K562 (cell line): ENCODE results near the gene TSTD1. TPM values are rescaled to one million over a fixed set of nuclear protein-coding genes. Genes with fewer than 3 reads are reported as not detected.

Experiments
- ATF1 ChIP-seq, 2 experiments: fragments of 450-650 bp in 1 of 2; IDR thresholded peaks; 2 replicates each; pipeline ENCODE4 v1.6.1; 2016; ENCODE audit warnings: missing compliant biosample characterization in 1 of 2, missing genetic modification characterization in 1 of 2
- CREBBP ChIP-seq: IDR thresholded peaks from one replicate; pipeline ENCODE4 v1.6.1; 2012; ENCODE audit warnings: low read depth, mild to moderate bottlenecking, control low read depth, inconsistent platforms, low read length
- CTBP1 ChIP-seq: fragments of 450-650 bp; IDR thresholded peaks from 2 replicates; pipeline ENCODE4 v1.6.1; 2016; ENCODE audit warnings: borderline replicate concordance
- DIDO1 ChIP-seq: fragments of 450-650 bp; IDR thresholded peaks from 2 replicates; pipeline ENCODE4 v1.6.1; 2016; ENCODE audit warnings: low read depth, missing biosample characterization, missing genetic modification characterization
- HOXB6 ChIP-seq: fragments of 250-450 bp; sonication (Bioruptor Pico); IDR thresholded peaks from 2 replicates; pipeline ENCODE4 v1.5.1; 2022; ENCODE audit warnings: mild to moderate bottlenecking, borderline replicate concordance
- ILK ChIP-seq: fragments of 450-650 bp; IDR thresholded peaks from 2 replicates; pipeline ENCODE4 v1.6.1; 2016; ENCODE audit warnings: missing genetic modification characterization, low read depth, mild to moderate bottlenecking, missing compliant biosample characterization, moderate library complexity, borderline replicate concordance
- JUNB ChIP-seq: fragments of 450-650 bp; formaldehyde crosslinking; conservative IDR thresholded peaks from 2 replicates; pipeline ENCODE4 v1.4.0; 2020; ENCODE audit warnings: mild to moderate bottlenecking
- MED1 ChIP-seq: sonication (generic); formaldehyde crosslinking; IDR thresholded peaks from 2 replicates; pipeline ENCODE4 v1.8.1; 2023; ENCODE audit warnings: missing genetic modification reagents, borderline replicate concordance
- PML ChIP-seq: IDR thresholded peaks from 2 replicates; pipeline ENCODE4 v1.6.1; 2012; ENCODE audit warnings: low read length, inconsistent platforms
- POLR2AphosphoS5 ChIP-seq: IDR thresholded peaks from 2 replicates; pipeline ENCODE4 v1.6.1; 2011; ENCODE audit warnings: mild to moderate bottlenecking, low read depth, low read length, moderate library complexity; ENCODE audit not compliant: control insufficient read depth, insufficient read depth
- POLR2G ChIP-seq: fragments of 200-400 bp; formaldehyde crosslinking; IDR thresholded peaks from 2 replicates; pipeline ENCODE4 v1.6.1; 2017; ENCODE audit warnings: low read depth, mild to moderate bottlenecking, antibody characterized with exemption, low read length, moderate library complexity
- RBFOX2 ChIP-seq: fragments of 200-400 bp; formaldehyde crosslinking; IDR thresholded peaks from 2 replicates; pipeline ENCODE4 v1.6.1; 2017; ENCODE audit warnings: low read depth, mild to moderate bottlenecking, low read length, moderate library complexity
- SIN3B ChIP-seq: fragments of 450-650 bp; IDR thresholded peaks from 2 replicates; pipeline ENCODE4 v1.6.1; 2017; ENCODE audit warnings: low read depth, mild to moderate bottlenecking, moderate library complexity
- SRF ChIP-seq, 2 experiments: fragments of 250-450, 450-650 bp in 1 of 2; sonication (Bioruptor Pico) in 1 of 2; sonication (generic) in 1 of 2; formaldehyde crosslinking; IDR thresholded peaks; 2 replicates each; pipeline versions ENCODE4 v1.5.0 to v1.5.1; 2020 to 2022; ENCODE audit warnings: mild to moderate bottlenecking in 1 of 2, missing genetic modification reagents in 1 of 2
- SRSF1 ChIP-seq: fragments of 200-400 bp; formaldehyde crosslinking; IDR thresholded peaks from 2 replicates; pipeline ENCODE4 v1.6.1; 2017; ENCODE audit warnings: mild to moderate bottlenecking, low read depth, low read length, moderate library complexity
- TAF9B ChIP-seq: fragments of 450-650 bp; IDR thresholded peaks from 2 replicates; pipeline ENCODE4 v1.6.1; 2018; ENCODE audit warnings: mild to moderate bottlenecking; ENCODE audit not compliant: partially characterized antibody
- ZBTB7A ChIP-seq: IDR thresholded peaks from 2 replicates; pipeline ENCODE4 v1.6.1; 2011; ENCODE audit warnings: low read depth, mild to moderate bottlenecking, low read length, moderate library complexity, borderline replicate concordance; ENCODE audit not compliant: control insufficient read depth
- ZC3H4 ChIP-seq: sonication (generic); formaldehyde crosslinking; IDR thresholded peaks from 2 replicates; pipeline ENCODE4 v1.9.0; 2021; ENCODE audit warnings: missing genetic modification reagents, borderline replicate concordance
- ZC3H8 ChIP-seq: fragments of 450-650 bp; IDR thresholded peaks from 2 replicates; pipeline ENCODE4 v1.6.1; 2017
- ZNF121 ChIP-seq: sonication (generic); formaldehyde crosslinking; conservative IDR thresholded peaks from 2 replicates; pipeline ENCODE4 v1.8.0; 2022; ENCODE audit warnings: missing genetic modification reagents
- ZNF165 ChIP-seq: fragments of 250-450 bp; sonication (Bioruptor Pico); IDR thresholded peaks from 2 replicates; pipeline ENCODE4 v1.4.0; 2020; ENCODE audit warnings: borderline replicate concordance
- ZNF764 ChIP-seq: fragments of 250-450 bp; sonication (Bioruptor Pico); IDR thresholded peaks from 2 replicates; pipeline ENCODE4 v1.4.0; 2020; ENCODE audit warnings: low read depth, mild to moderate bottlenecking, moderate library complexity
- polyA plus RNA-seq, 8 experiments: library from polyadenylated mRNA; depleted of rRNA in 4 of 8; stranded (reverse) in 5 of 8; unstranded in 3 of 8; fragments of >200 nt; fragmentation: Nextera tagmentation in 2 of 8; fragmentation: Illumina TruSeq in 1 of 8; extraction: Ambion mirVana in 2 of 8; extraction: Trizol in 1 of 8; gene quantifications; 2 replicates each; pipeline versions ENCODE4 v1.2.1 to v1.2.3, GENCODE V29; 2011 to 2014; ENCODE audit warnings: inconsistent platforms in 1 of 8, missing spikeins in 1 of 8
- total RNA-seq, 7 experiments: library from RNA; depleted of rRNA in 6 of 7; stranded (reverse); fragments of >200 nt in 6 of 7; fragmentation: Illumina TruSeq in 2 of 7; extraction: Trizol in 2 of 7; gene quantifications; 2 replicates each; pipeline versions ENCODE4 v1.2.1 to v1.2.3, GENCODE V29; 2011 to 2021; ENCODE audit warnings: low replicate concordance in 1 of 7
- TF ChIP-seq, protein P1 (sequence below): sonication (generic); formaldehyde crosslinking; IDR thresholded peaks from 2 replicates; pipeline ENCODE4 v1.8.1; 2023; ENCODE audit warnings: mild to moderate bottlenecking, missing genetic modification reagents
- TF ChIP-seq, protein P2 (sequence below): fragments of 450-650 bp; formaldehyde crosslinking; IDR thresholded peaks from 2 replicates; pipeline ENCODE4 v1.4.0; 2022; ENCODE audit warnings: mild to moderate bottlenecking, moderate library complexity
- TF ChIP-seq, protein P3 (sequence below): fragments of 450-650 bp; IDR thresholded peaks from 2 replicates; pipeline ENCODE4 v1.7.0; 2016; ENCODE audit warnings: borderline replicate concordance

The TSTD1 gene
- total and polyA plus RNA-seq, 9 of the 15 experiments (the other 6 are each of a cell fraction or from before 2014, with no cell fraction given), result 0.23 to 0.53 TPM; not detected in 7

DNA sequence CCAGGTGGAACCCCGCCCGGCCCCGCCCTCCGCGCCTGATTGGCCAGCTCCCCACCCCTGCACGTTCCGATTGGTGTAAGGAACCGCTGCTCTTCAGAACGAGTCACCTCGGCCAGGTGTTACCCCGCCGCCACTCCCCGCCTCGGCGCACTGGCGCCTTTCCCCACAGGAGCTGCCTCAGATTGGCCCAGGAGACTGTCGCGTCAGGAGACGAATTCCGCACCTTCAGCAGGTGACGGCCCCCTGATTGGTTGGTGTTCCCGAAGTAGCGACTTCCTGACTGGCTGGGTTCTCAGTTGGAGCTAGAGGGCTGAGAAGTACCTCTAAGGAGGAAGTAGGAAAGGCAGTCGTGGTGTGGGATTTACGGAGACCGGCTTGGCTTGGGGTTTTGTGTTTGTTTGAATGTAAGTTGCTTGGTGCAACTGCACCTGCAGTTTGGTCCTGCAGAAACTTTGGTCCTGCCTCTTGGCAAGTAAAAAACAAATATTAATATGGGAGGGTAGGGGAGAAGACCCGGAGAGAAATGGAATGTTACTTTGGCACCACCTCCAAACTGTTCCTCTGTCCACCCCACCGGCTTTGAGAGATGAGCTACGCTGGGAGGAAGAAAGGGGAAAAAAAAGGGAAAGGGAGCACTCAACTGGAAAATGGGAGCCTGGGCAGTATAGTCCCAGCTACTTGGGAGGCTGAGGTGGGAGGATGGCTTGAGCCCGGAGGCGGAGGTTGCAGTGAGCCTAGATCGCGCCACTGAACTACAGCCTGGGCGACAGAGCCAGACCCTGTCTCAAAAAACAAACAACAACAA, 17.4 kb downstream of the TSTD1 start (continued):
- no peak for TF ChIP-seq HOXB6 (CRISPR knock-in tag)
- TF ChIP-seq PML, result peak; percentile 70
- no peak for TF ChIP-seq ATF1 (CRISPR knock-in tag; IDR thresholded peaks at IDR 0.05)
- peak; percentile 38; the same call in 1 of the 2 replicates for TF ChIP-seq ATF1 (tag; IDR thresholded peaks at IDR 0.05)
- TF ChIP-seq, protein P1, sequence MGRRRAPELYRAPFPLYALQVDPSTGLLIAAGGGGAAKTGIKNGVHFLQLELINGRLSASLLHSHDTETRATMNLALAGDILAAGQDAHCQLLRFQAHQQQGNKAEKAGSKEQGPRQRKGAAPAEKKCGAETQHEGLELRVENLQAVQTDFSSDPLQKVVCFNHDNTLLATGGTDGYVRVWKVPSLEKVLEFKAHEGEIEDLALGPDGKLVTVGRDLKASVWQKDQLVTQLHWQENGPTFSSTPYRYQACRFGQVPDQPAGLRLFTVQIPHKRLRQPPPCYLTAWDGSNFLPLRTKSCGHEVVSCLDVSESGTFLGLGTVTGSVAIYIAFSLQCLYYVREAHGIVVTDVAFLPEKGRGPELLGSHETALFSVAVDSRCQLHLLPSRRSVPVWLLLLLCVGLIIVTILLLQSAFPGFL (CRISPR knock-in tag), result no peak
- TF ChIP-seq CREBBP, result no peak
- peak; percentile 90; the same call in 1 of the 2 replicates for TF ChIP-seq CTBP1
- TF ChIP-seq ZC3H4 (CRISPR knock-in tag), result no peak; the same call in 1 of the 2 replicates
- TF ChIP-seq, protein P2, sequence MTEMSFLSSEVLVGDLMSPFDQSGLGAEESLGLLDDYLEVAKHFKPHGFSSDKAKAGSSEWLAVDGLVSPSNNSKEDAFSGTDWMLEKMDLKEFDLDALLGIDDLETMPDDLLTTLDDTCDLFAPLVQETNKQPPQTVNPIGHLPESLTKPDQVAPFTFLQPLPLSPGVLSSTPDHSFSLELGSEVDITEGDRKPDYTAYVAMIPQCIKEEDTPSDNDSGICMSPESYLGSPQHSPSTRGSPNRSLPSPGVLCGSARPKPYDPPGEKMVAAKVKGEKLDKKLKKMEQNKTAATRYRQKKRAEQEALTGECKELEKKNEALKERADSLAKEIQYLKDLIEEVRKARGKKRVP, result no peak
- TF ChIP-seq MED1 (CRISPR knock-in tag), result no peak
- TF ChIP-seq, protein P3, sequence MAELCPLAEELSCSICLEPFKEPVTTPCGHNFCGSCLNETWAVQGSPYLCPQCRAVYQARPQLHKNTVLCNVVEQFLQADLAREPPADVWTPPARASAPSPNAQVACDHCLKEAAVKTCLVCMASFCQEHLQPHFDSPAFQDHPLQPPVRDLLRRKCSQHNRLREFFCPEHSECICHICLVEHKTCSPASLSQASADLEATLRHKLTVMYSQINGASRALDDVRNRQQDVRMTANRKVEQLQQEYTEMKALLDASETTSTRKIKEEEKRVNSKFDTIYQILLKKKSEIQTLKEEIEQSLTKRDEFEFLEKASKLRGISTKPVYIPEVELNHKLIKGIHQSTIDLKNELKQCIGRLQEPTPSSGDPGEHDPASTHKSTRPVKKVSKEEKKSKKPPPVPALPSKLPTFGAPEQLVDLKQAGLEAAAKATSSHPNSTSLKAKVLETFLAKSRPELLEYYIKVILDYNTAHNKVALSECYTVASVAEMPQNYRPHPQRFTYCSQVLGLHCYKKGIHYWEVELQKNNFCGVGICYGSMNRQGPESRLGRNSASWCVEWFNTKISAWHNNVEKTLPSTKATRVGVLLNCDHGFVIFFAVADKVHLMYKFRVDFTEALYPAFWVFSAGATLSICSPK, result 0 out of 2 replicates have a peak, but pooled peaks have one; percentile 65
- 0 out of 2 replicates have a peak, but pooled peaks have one; percentile 15 for TF ChIP-seq SIN3B
- TF ChIP-seq POLR2G, result peak; percentile 9; the same call in 1 of the 2 replicates
- TF ChIP-seq ZNF165 (CRISPR knock-in tag), result no peak
- no peak for TF ChIP-seq JUNB (CRISPR knock-in tag)
- TF ChIP-seq ZBTB7A, result no peak
- TF ChIP-seq DIDO1 (tag), result no peak; the same call in 1 of the 2 replicates
- peak; percentile 55 for TF ChIP-seq ZNF121 (CRISPR knock-in tag)
- peak; percentile 3 for TF ChIP-seq TAF9B
- no peak for TF ChIP-seq SRF (CRISPR knock-in tag; IDR thresholded peaks at IDR 0.05)
- no peak for TF ChIP-seq ILK (tag)
- TF ChIP-seq POLR2AphosphoS5, result peak; percentile 56
- TF ChIP-seq SRSF1, result no peak
- 0 out of 2 replicates have a peak, but pooled peaks have one; percentile 20 for TF ChIP-seq ZC3H8
- TF ChIP-seq ZNF764 (CRISPR knock-in tag), result no peak
- TF ChIP-seq RBFOX2, result peak; percentile 65
